Measurements from ENCODE around the gene HOXA6. TPM values are rescaled to one million over a fixed set of nuclear protein-coding genes. Genes with fewer than 3 reads are reported as not detected.

The HOXA6 gene
- total RNA-seq, 1 donor from 2014 or later, result 15.3 TPM

DNA sequence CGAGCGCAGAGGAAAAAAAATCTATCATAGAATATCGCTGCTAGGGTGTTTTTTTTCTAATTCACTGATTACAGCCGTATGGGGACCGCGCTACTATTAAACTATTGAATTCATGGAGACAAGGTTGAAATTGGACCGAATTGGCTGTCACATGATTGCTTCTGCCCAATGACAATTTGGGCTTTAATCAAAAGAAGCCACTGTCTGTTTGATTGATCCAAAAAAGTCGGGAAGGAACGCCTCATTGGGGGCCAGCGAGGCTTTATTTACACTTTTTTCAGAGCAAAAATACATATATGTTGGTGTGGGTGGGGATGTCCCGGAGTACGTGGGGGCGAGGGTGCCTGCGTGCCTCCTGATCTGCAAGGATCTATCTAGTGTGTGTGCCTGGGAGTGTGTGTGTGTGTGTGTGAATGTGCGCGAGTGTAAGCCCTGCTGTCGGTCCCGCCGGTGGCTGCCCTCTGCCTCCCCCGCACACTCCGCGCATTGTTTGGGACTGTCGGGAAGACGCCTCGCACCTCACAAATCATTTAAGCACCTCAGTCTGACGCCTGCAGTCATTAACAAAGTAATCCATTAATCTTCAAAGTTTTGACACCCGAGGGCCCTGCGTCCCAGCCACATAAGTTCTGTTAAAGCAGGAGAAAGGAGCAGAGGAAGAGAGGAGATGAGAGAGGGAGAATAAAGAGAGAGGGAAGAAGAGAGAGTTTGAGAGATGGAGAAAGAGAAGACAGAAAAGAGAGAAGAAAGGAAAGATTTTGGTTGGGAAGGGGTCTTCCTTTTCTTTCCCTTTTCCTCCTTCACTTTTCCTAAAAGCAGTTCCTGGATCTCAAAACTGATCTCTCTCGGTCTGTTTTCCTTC, 44.8 kb downstream of the HOXA6 start, which contains the start of gene HOXA2:
TSS of gene HOXA2 (minus strand) at position 103 of the 862 bp plus-strand sequence. CDS start 183 bp downstream, outside the sequence.
- DNase-seq (ENCODE audit: low spot score in 2 of 2), result peak in 1 of 2 donors; percentile 85
- intact Hi-C loops (cut with DNase I), result loop anchor here (5.0 kb wide), 1 partner anchor 1351 kb away; no protein-coding TSS in a partner anchor
- TF ChIP-seq, protein P1, sequence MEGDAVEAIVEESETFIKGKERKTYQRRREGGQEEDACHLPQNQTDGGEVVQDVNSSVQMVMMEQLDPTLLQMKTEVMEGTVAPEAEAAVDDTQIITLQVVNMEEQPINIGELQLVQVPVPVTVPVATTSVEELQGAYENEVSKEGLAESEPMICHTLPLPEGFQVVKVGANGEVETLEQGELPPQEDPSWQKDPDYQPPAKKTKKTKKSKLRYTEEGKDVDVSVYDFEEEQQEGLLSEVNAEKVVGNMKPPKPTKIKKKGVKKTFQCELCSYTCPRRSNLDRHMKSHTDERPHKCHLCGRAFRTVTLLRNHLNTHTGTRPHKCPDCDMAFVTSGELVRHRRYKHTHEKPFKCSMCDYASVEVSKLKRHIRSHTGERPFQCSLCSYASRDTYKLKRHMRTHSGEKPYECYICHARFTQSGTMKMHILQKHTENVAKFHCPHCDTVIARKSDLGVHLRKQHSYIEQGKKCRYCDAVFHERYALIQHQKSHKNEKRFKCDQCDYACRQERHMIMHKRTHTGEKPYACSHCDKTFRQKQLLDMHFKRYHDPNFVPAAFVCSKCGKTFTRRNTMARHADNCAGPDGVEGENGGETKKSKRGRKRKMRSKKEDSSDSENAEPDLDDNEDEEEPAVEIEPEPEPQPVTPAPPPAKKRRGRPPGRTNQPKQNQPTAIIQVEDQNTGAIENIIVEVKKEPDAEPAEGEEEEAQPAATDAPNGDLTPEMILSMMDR (IDR thresholded peaks at IDR 0.05), result no peak
- H3K9me3 ChIP-seq, result no peaks in the 10 kb centered on the region
- H3K4me3 ChIP-seq, result peak within 1 kb of the TSS; percentile 68 to 79
- peaks cover 4 to 27% of the 10 kb centered on the region in 2 donors for H3K4me1 ChIP-seq
- H3K36me3 ChIP-seq, result no peaks in the 10 kb centered on the region
- peak within 1 kb of the TSS; percentile 89 to 97 for H3K27ac ChIP-seq
- no peaks in the 10 kb centered on the region for H3K27me3 ChIP-seq

DNA sequence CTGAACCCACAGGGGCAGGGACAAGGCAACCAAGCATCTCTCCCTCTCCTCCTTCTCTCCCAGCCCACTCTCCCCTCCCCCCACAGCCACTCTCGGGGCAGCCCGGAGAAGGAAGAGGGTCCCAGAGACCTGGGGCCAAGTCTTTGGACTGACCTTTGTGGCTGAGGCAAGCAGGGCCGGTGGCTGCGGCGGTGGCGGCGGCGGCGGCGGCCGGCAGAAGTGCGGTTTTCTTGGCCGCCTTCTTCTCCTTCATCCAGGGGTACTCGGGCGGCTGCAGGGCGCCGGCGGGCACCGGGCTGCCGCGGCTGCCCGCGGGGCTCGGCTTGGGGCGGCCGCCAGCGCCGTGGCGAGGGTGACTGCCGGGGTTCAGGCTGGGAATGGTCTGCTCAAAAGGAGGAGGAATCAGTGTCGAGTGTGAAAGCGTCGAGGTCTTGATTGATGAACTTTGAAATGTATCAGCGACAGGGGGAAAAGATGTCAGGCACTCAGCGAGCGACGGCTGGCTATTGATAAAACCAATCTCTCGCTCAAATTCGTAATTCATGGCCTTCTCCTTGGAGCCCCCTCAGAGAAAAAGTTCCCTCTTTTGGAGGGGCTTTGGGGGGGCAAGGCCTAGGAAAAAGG, 45.5 kb downstream of the HOXA6 start:
- intact Hi-C loops (cut with DNase I), result loop anchor here (5.0 kb wide), 1 partner anchor 1350 kb away; no protein-coding TSS in a partner anchor

DNA sequence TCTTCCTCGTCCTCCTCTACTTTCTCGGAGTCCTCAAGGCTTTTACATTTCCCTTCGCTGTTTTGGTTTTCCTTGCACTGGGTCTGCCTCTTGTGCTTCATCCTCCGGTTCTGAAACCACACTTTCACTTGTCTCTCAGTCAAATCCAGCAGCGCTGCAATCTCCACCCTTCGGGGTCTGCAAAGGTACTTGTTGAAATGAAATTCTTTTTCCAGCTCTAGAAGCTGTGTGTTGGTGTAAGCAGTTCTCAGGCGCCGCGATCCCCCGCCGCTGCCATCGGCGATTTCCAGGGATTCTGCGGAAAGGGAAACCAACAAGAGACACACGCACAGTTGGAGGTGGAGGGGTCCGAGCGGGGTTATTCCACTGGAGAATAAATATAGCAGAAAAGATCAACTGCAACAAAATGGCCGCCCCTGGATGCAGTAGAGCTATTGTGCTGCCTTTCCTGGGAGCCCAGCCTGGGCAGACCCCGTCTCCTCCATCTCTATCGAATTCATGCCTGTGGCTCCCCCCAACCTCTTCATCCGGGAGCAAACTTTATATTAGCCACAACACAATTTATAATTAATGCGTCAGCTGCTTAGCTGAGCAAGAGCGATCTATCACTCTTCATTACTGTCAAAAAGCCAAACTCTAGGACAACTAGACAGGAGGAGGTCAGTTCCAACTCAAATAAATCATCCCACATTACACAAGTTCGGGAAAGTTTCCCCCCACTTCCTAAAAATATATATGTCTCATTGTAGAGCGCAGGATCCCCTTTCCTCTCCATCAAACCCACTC, 46.2 kb downstream of the HOXA6 start:
- DNase-seq (ENCODE audit: low spot score in 2 of 2), result no peak
- H3K4me1 ChIP-seq, result peaks cover 4 to 25% of the 10 kb centered on the region in 2 donors
- H3K4me3 ChIP-seq, result peak overlapping the region; percentile 68 to 79
- no peaks in the 10 kb centered on the region for H3K36me3 ChIP-seq
- intact Hi-C loops (cut with DNase I), result loop anchor here (5.0 kb wide), 1 partner anchor 1349 kb away; no protein-coding TSS in a partner anchor
- no peaks in the 10 kb centered on the region for H3K27me3 ChIP-seq
- peak overlapping the region; percentile 89 to 97 for H3K27ac ChIP-seq
- TF ChIP-seq, protein P1 (IDR thresholded peaks at IDR 0.05), result no peak
- H3K9me3 ChIP-seq, result no peaks in the 10 kb centered on the region

More for the DNA sequence above, 45.5 kb downstream of the HOXA6 start:
- Histone ChIP-seq H3K4me1 (peaks cover 4 to 28% of the 10 kb centered on the region in 2 donors), H3K9me3 (no peaks in the 10 kb centered on the region), H3K27me3 (no peaks in the 10 kb centered on the region), H3K36me3 (no peaks in the 10 kb centered on the region), H3K4me3 (peak overlapping the region; percentile 68 to 79), H3K27ac (peak overlapping the region; percentile 89 to 97)
- TF ChIP-seq, protein P1 (IDR thresholded peaks at IDR 0.05), result no peak
- DNase-seq (ENCODE audit: low spot score in 2 of 2), result no peak

DNA sequence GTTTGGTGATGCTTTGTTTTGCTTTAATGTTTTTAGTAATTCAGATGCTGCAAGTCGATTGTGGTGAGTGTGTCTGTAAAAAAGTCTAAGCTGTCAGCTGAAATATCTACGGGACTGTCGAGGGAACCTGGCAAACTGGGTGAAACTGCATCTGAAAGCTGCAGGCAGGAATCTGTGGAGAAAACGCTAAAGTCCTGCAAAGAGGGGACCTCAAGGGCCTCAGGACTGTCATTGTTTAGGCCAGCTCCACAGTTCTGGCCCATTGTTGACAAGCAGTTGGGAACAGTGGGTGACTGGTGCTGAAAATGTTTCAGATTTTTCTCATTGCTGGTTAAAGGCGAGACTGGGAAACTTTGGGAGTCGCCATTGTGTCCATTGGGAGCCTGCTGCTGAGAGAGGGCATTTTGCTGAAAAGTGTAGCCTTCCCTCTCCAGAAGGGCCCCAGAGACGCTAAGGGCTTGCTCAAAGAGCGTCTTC, 46.8 kb downstream of the HOXA6 start:
- Histone ChIP-seq H3K9me3 (no peaks in the 10 kb centered on the region), H3K27me3 (no peaks in the 10 kb centered on the region), H3K36me3 (no peaks in the 10 kb centered on the region), H3K27ac (peak overlapping the region; percentile 89 to 97), H3K4me1 (peaks cover 0 to 23% of the 10 kb centered on the region in 2 donors), H3K4me3 (peak overlapping the region; percentile 68 to 79)
- intact Hi-C loops (cut with DNase I), result loop anchor here (5.0 kb wide), 1 partner anchor 1348 kb away; no protein-coding TSS in a partner anchor
- TF ChIP-seq, protein P1 (IDR thresholded peaks at IDR 0.05), result no peak
- no peak for DNase-seq (ENCODE audit: low spot score in 2 of 2)

Data from ascending aorta (tissue), 2 donors.